OCI-LY7 (cell line): Measurements from ENCODE around the gene SNRPA1. TPM values are rescaled to one million over a fixed set of nuclear protein-coding genes. Genes with fewer than 3 reads are reported as not detected.

ENCODE experiments used
- BruUV-seq: library from RNA; stranded (reverse); fragments of 400-500 nt; replicated peaks from 2 replicates; lab custom pipeline; 2021; lab: Mats Ljungman, UMichigan
- CTCF ChIA-PET: fragments of 300-600 bp; sonication (Branson Sonifier 250); formaldehyde crosslinking; loops from one replicate; lab custom pipeline; 2022; ENCODE audit warnings: antibody characterized with exemption; ENCODE audit not compliant: unreplicated experiment; lab: Charles Lee
- POLR2A ChIA-PET: fragments of 300-600 bp; sonication (Branson Sonifier 250); formaldehyde crosslinking; loops from one replicate; lab custom pipeline; 2022; ENCODE audit warnings: antibody characterized with exemption; lab: Charles Lee
- DNase-seq: peaks from one replicate; pipeline ENCODE4 v3.0.0-alpha.2; 2015; ENCODE audit warnings: low spot score
- H2AFZ ChIP-seq: fragments of 200-600 bp; sonication (generic), shearing (Covaris generic); 2 replicates; pipeline ENCODE4 v1.6.1; 2014; ENCODE audit warnings: mild to moderate bottlenecking, antibody characterized with exemption, low read length, moderate library complexity
- H3K27ac ChIP-seq: fragments of 200-600 bp; sonication (generic); 2 replicates; pipeline ENCODE4 v1.5.1; 2014; ENCODE audit warnings: mixed run types, low read depth, mild to moderate bottlenecking, moderate library complexity, low read length, inconsistent platforms; ENCODE audit not compliant: poor library complexity, severe bottlenecking
- H3K36me3 ChIP-seq: fragments of 200-600 bp; sonication (generic); 2 replicates; pipeline ENCODE4 v1.6.1; 2014; ENCODE audit warnings: mild to moderate bottlenecking, antibody characterized with exemption, low read length, moderate library complexity, mixed read lengths; ENCODE audit not compliant: insufficient read depth
- H3K4me1 ChIP-seq: fragments of 200-600 bp; sonication (generic); 2 replicates; pipeline ENCODE4 v1.5.1; 2014; ENCODE audit warnings: mild to moderate bottlenecking, low read length; ENCODE audit not compliant: insufficient read depth, poor library complexity, severe bottlenecking
- H3K4me2 ChIP-seq: fragments of 200-600 bp; sonication (generic); 2 replicates; pipeline ENCODE4 v1.6.1; 2014; ENCODE audit warnings: mild to moderate bottlenecking, low read length
- H3K4me3 ChIP-seq: fragments of 200-600 bp; sonication (generic); 2 replicates; pipeline ENCODE4 v1.5.1; 2014; ENCODE audit warnings: mild to moderate bottlenecking, low read depth, low read length; ENCODE audit not compliant: poor library complexity, severe bottlenecking
- H3K79me2 ChIP-seq: fragments of 200-600 bp; sonication (generic); 2 replicates; pipeline ENCODE4 v1.6.1; 2016; ENCODE audit warnings: low read depth, mild to moderate bottlenecking, low read length, moderate library complexity, mixed read lengths; ENCODE audit not compliant: insufficient read depth
- H3K9me2 ChIP-seq: fragments of 200-600 bp; sonication (generic); 2 replicates; pipeline ENCODE4 v1.6.1; 2016; ENCODE audit warnings: mild to moderate bottlenecking, low read length, mixed read lengths; ENCODE audit not compliant: insufficient read depth
- H3K9me3 ChIP-seq: fragments of 200-600 bp; sonication (generic); 2 replicates; pipeline ENCODE4 v1.6.1; 2014; ENCODE audit warnings: mild to moderate bottlenecking, mixed run types, low read length, mixed read lengths
- H4K20me1 ChIP-seq: fragments of 200-600 bp; sonication (generic); 2 replicates; pipeline ENCODE4 v1.6.1; 2014; ENCODE audit warnings: mild to moderate bottlenecking, antibody characterized with exemption, low read length, moderate library complexity, mixed read lengths; ENCODE audit not compliant: insufficient read depth
- CTCF ChIP-seq: fragments of 200-600 bp; sonication (generic); conservative IDR thresholded peaks from 2 replicates; pipeline ENCODE4 v1.5.1; 2014; ENCODE audit warnings: mild to moderate bottlenecking, antibody characterized with exemption, low read length, moderate library complexity, mixed read lengths
- EZH2phosphoT487 ChIP-seq: fragments of 200-600 bp; sonication (generic); IDR thresholded peaks from 2 replicates; pipeline ENCODE4 v1.6.1; 2018; ENCODE audit warnings: low read depth, borderline replicate concordance, mild to moderate bottlenecking, mixed run types, antibody characterized with exemption, low read length, moderate library complexity, mixed read lengths
- intact Hi-C: fragments of 100-400 bp; cut with micrococcal nuclease; formaldehyde crosslinking; loops from one replicate; pipeline ENCODE4 v1.10.0; 2022; ENCODE audit not compliant: unreplicated experiment
- total RNA-seq, 2 experiments: library from RNA; depleted of rRNA in 1 of 2; stranded (reverse); fragments of >200 nt in 1 of 2; shearing (Covaris generic) in 1 of 2; gene quantifications; 2 replicates each; pipeline ENCODE4 v1.2.3, GENCODE V29; 2014 to 2022

Gene SNRPA1
- total RNA-seq, 2 experiments from 2014 or later: 54.3 to 176 TPM

- intact Hi-C loops: no loop called here
- no peaks in the 10 kb centered on the region for H3K36me3 ChIP-seq
- H3K9me2 ChIP-seq: no peaks in the 10 kb centered on the region
- H4K20me1 ChIP-seq: no peaks in the 10 kb centered on the region
- no peak overlapping the region for H3K27ac ChIP-seq
- no peaks in the 10 kb centered on the region for H3K79me2 ChIP-seq
- no peak overlapping the region for H3K4me2 ChIP-seq
- H3K9me3 ChIP-seq: peaks cover 6% of the 10 kb centered on the region
- BruUV-seq: no TSS peak
- no peaks in the 10 kb centered on the region for H3K4me1 ChIP-seq
- ChIA-PET POLR2A (no interaction called here), CTCF (no interaction called here)
- H2AFZ ChIP-seq: no peak overlapping the region
- no peak overlapping the region for H3K4me3 ChIP-seq
- no peak for DNase-seq
- TF ChIP-seq EZH2phosphoT487: no peak
- no peak for TF ChIP-seq CTCF
These were observed 33.0 kb upstream of the SNRPA1 start for GRCh38 chr15:101328001-101328400.

GRCh38 chr15:101327147-101327740, 32.2 kb upstream of the SNRPA1 start:
- intact Hi-C loops: no loop called here
- no peak for DNase-seq
- POLR2A ChIA-PET: interaction anchor here (0.6 kb wide), 2 partner anchors 219 to 1774 kb away, joined by 3 read pairs; no protein-coding TSS in a partner anchor
- no peak for TF ChIP-seq CTCF
- no peak for TF ChIP-seq EZH2phosphoT487
- Histone ChIP-seq H3K9me2 (no peaks in the 10 kb centered on the region), H3K4me2 (no peak overlapping the region), H3K4me1 (no peaks in the 10 kb centered on the region), H3K27ac (no peak overlapping the region), H4K20me1 (no peaks in the 10 kb centered on the region), H3K36me3 (no peaks in the 10 kb centered on the region), H3K4me3 (no peak overlapping the region), H3K9me3 (no peaks in the 10 kb centered on the region), H2AFZ (no peak overlapping the region), H3K79me2 (no peaks in the 10 kb centered on the region)
- no TSS peak for BruUV-seq
- CTCF ChIA-PET: no interaction called here

DNA sequence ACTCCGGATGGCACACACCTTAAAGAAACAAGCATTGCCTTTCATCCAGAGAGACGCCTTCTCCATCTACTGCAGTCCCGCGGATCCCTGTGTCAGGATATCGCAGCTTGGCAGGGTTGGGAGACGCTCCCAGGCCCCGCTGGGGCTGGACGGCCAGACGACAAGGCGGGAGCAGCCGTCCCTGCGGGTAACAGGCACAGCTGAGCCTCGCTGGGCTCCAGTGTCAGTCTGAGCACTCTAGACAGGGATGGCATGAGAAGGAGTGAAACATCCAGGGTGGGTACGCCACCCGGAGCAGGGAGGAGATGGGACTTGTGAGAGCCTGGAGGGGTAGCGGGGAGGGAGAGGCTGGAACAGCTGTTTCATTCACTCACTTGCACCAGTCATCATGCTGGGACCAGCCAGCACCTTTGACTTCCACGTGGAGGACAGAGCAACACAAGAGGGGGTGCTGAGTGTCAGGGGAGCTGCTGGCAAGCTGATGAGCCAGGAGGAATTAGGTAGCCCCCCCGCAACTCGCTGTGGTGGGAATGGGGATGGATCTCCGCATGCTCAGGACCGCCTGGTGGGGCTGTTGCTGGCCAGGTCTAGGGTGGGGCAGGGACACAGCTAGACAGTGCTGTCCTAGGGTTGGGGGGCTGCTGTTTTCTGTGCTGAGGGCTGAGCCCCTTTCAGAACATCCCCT, 31.6 kb upstream of the SNRPA1 start:
- BruUV-seq: no TSS peak
- no peak overlapping the region for H3K4me2 ChIP-seq
- DNase-seq: no peak
- no peak overlapping the region for H3K27ac ChIP-seq
- no peak overlapping the region for H3K4me3 ChIP-seq
- ChIA-PET POLR2A (interaction anchor here (0.6 kb wide), 2 partner anchors 220 to 1774 kb away, joined by 3 read pairs; no protein-coding TSS in a partner anchor), CTCF (no interaction called here)
- H2AFZ ChIP-seq: no peak overlapping the region
- intact Hi-C loops: no loop called here
- no peaks in the 10 kb centered on the region for H3K4me1 ChIP-seq
- TF ChIP-seq CTCF (no peak), EZH2phosphoT487 (no peak)
- no peaks in the 10 kb centered on the region for H4K20me1 ChIP-seq
- H3K9me3 ChIP-seq: no peaks in the 10 kb centered on the region
- H3K9me2 ChIP-seq: no peaks in the 10 kb centered on the region
- H3K36me3 ChIP-seq: no peaks in the 10 kb centered on the region
- H3K79me2 ChIP-seq: no peaks in the 10 kb centered on the region
